ENCODE measurements around the gene PDK2. TPM values are rescaled to one million over a fixed set of nuclear protein-coding genes. Genes with fewer than 3 reads are reported as not detected.
A peak's percentile ranks its signal among the peaks of the same experiment; 100 is the strongest.

The PDK2 gene
- total and polyA plus RNA-seq, 2 of the 4 experiments (the other 2 are of a cell fraction), result 26.7 to 104 TPM

GRCh38 chr17:50050431-50051032, 44.6 kb upstream of the PDK2 start:
- peak overlapping the region; percentile 66; the same call in 1 of the 2 replicates for H3K18ac ChIP-seq (ENCODE audit: low read depth, low read length)
- peaks cover 0 to 66% of the 10 kb centered on the region in 2 experiments; a peak in 2 of 4 replicates for H3K79me1 ChIP-seq (ENCODE audit: low read depth in 1 of 2, low read length in 2 of 2)
- H3K14ac ChIP-seq (replicated peaks; ENCODE audit: low read depth, low read length), result peak overlapping the region; percentile 88
- TF ChIP-seq RAD21 (IDR thresholded peaks at IDR 0.05; ENCODE audit: low read length), result no peak
- TF ChIP-seq RFX5 (IDR thresholded peaks at IDR 0.05; ENCODE audit: low read depth, low read length), result no peak
- TF ChIP-seq CHD1 (IDR thresholded peaks at IDR 0.05; ENCODE audit: low read depth, low read length), result no peak
- no peak for TF ChIP-seq SMC3 (IDR thresholded peaks at IDR 0.05; ENCODE audit: low read depth, low read length)
- TF ChIP-seq NFE2L2 (IDR thresholded peaks at IDR 0.05; ENCODE audit: low read depth, low read length), result no peak
- TF ChIP-seq CEBPB (IDR thresholded peaks at IDR 0.05; ENCODE audit: low read depth, low read length), result no peak
- TF ChIP-seq, protein P1, sequence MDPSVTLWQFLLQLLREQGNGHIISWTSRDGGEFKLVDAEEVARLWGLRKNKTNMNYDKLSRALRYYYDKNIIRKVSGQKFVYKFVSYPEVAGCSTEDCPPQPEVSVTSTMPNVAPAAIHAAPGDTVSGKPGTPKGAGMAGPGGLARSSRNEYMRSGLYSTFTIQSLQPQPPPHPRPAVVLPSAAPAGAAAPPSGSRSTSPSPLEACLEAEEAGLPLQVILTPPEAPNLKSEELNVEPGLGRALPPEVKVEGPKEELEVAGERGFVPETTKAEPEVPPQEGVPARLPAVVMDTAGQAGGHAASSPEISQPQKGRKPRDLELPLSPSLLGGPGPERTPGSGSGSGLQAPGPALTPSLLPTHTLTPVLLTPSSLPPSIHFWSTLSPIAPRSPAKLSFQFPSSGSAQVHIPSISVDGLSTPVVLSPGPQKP (IDR thresholded peaks at IDR 0.05; ENCODE audit: borderline replicate concordance, low read depth, low read length), result no peak
- no peak for TF ChIP-seq MXI1 (IDR thresholded peaks at IDR 0.05; ENCODE audit: borderline replicate concordance, low read depth, low read length)
- no peak for TF ChIP-seq POLR2A (IDR thresholded peaks at IDR 0.05; ENCODE audit: low read depth, low read length)
- no peak for TF ChIP-seq MAFK (IDR thresholded peaks at IDR 0.05; ENCODE audit: low read depth, low read length)
- TF ChIP-seq BHLHE40 (IDR thresholded peaks at IDR 0.05; ENCODE audit: low read depth, low read length), result no peak
- TF ChIP-seq RCOR1 (IDR thresholded peaks at IDR 0.05; ENCODE audit: insufficient replicate concordance, low read length), result no peak
- TF ChIP-seq USF2 (IDR thresholded peaks at IDR 0.05; ENCODE audit: low read depth, low read length), result no peak
- TF ChIP-seq CTCF (conservative IDR thresholded peaks at IDR 0.05; ENCODE audit: low read depth, low read length), result no peak
- no peak for TF ChIP-seq FOS (IDR thresholded peaks at IDR 0.05; ENCODE audit: low read depth, low read length)
- no peak for TF ChIP-seq MAZ (IDR thresholded peaks at IDR 0.05; ENCODE audit: borderline replicate concordance, low read depth, low read length)
- peak overlapping the region; percentile 11; the same call in 1 of the 2 replicates for H3K4me2 ChIP-seq (ENCODE audit: low read depth, low read length)
- H2AFZ ChIP-seq (replicated peaks; ENCODE audit: low read length, poor library complexity), result peak overlapping the region; percentile 47
- peak overlapping the region; percentile 79 for H2AK9ac ChIP-seq (replicated peaks; ENCODE audit: low read depth, low read length, poor library complexity)
- WGBS, 2 experiments (ENCODE audit: extremely low coverage in 2 of 2, insufficient read length in 1 of 2), result 87% methylated on average over 3 of the region's 12 CpGs; no CpG with 5 or more reads in 1 of the 2 experiments
- no TSS peak for BruUV-seq (replicated peaks)
- no peaks in the 10 kb centered on the region for H3K9me3 ChIP-seq (ENCODE audit: control insufficient read depth, insufficient read depth, low read length)
- dilution Hi-C loops (cut with HindIII; ENCODE audit: low sequenced_read_pairs, unreplicated experiment) (no loop called here), in situ Hi-C loops (cut with MboI; ENCODE audit: low sequenced_read_pairs) (no loop called here), intact Hi-C loops (cut with micrococcal nuclease) (no loop called here)
- peak overlapping the region; percentile 60 for H3K27ac ChIP-seq (ENCODE audit: insufficient read depth, low read length)
- peak overlapping the region; percentile 99 for H2AK5ac ChIP-seq (ENCODE audit: low read depth, low read length)
- peak overlapping the region; percentile 6; the same call in 1 of the 2 replicates for H3K23ac ChIP-seq (ENCODE audit: low read depth, low read length)
- H3K4me3 ChIP-seq (ENCODE audit: insufficient read depth, low read depth, low read length), result no peak overlapping the region
- POLR2A ChIA-PET (ENCODE audit: unreplicated experiment), result no interaction called here
- peak overlapping the region; percentile 80 to 81 for H4K8ac ChIP-seq (ENCODE audit: low read depth in 2 of 2, low read length in 2 of 2)
- no peaks in the 10 kb centered on the region for H3K27me3 ChIP-seq (ENCODE audit: control insufficient read depth, insufficient read depth, low read length)
- no peak overlapping the region for H3K9ac ChIP-seq (ENCODE audit: low read depth, low read length)
- DNase-seq (no peak), ATAC-seq (ENCODE audit: low read depth) (no peak)
- H4K91ac ChIP-seq (ENCODE audit: insufficient read depth, low read depth, low read length), result peak overlapping the region; percentile 93
- H4K20me1 ChIP-seq (ENCODE audit: insufficient read depth, low read length), result no peaks in the 10 kb centered on the region
- peak overlapping the region; percentile 98 for H2BK5ac ChIP-seq (ENCODE audit: low read depth, low read length, poor library complexity, severe bottlenecking)
- peak overlapping the region; percentile 73; the same call in 1 of the 2 replicates for H4K5ac ChIP-seq (ENCODE audit: low read depth, low read length)
- H3K9me1 ChIP-seq (ENCODE audit: insufficient read depth, low read length), result peaks cover 69% of the 10 kb centered on the region
- peak overlapping the region; percentile 67 for H2BK15ac ChIP-seq (ENCODE audit: low read depth, low read length)
- peaks cover 46% of the 10 kb centered on the region for H3K4me1 ChIP-seq (ENCODE audit: control insufficient read depth, insufficient read depth, low read length)
- CTCF ChIA-PET, result no interaction called here
- peak overlapping the region; percentile 94 for H3K4ac ChIP-seq (ENCODE audit: low read depth, low read length)
- H2BK20ac ChIP-seq (ENCODE audit: low read depth, low read length), result peak overlapping the region; percentile 99
- H2BK120ac ChIP-seq (ENCODE audit: low read depth, low read length), result peak overlapping the region; percentile 98
- peak overlapping the region; percentile 59 for H3K56ac ChIP-seq (ENCODE audit: extremely low read depth, insufficient read depth, low read length)
- H3K36me3 ChIP-seq (ENCODE audit: control insufficient read depth, insufficient read depth, low read length), result no peaks in the 10 kb centered on the region
